ENCODE measurements around the gene TRAPPC12. TPM values are rescaled to one million over a fixed set of nuclear protein-coding genes. Genes with fewer than 3 reads are reported as not detected.
"Not testable (repeated sequence)": the region's sequence is repeated elsewhere in the genome, so short reads cannot be mapped to it uniquely, and the experiment has no call there.

TRAPPC12 gene
- total RNA-seq, 1 donor = 67.0 TPM

GRCh38 chr2:3445891-3446290, 66.4 kb downstream of the TRAPPC12 start:
- Histone ChIP-seq H3K9me3 (ENCODE audit: low read depth, low read length) (no peaks in the 10 kb centered on the region), H3K4me2 (ENCODE audit: insufficient read depth, low read length) (no peak overlapping the region), H3K4me1 (ENCODE audit: insufficient read depth, low read length) (peaks cover 4% of the 10 kb centered on the region), H3K27ac (ENCODE audit: low read depth, low read length) (no peak overlapping the region), H3K36me3 (ENCODE audit: insufficient read depth, low read length) (peaks cover 56% of the 10 kb centered on the region), H3K79me2 (ENCODE audit: insufficient read depth, low read length) (peaks cover 4% of the 10 kb centered on the region), H3K4me3 (ENCODE audit: insufficient read depth, low read length) (no peak overlapping the region), H4K20me1 (ENCODE audit: insufficient read depth, low read length) (peaks cover 6% of the 10 kb centered on the region), H2AFZ (ENCODE audit: low read length) (no peak overlapping the region), H3K27me3 (ENCODE audit: insufficient read depth, low read length) (no peaks in the 10 kb centered on the region)
- no peak for TF ChIP-seq CTCF (IDR thresholded peaks at IDR 0.05; ENCODE audit: extremely low read depth, low read depth, low read length)
- peak; percentile 27 for DNase-seq (ENCODE audit: insufficient read length, low spot score, missing footprints)

DNA sequence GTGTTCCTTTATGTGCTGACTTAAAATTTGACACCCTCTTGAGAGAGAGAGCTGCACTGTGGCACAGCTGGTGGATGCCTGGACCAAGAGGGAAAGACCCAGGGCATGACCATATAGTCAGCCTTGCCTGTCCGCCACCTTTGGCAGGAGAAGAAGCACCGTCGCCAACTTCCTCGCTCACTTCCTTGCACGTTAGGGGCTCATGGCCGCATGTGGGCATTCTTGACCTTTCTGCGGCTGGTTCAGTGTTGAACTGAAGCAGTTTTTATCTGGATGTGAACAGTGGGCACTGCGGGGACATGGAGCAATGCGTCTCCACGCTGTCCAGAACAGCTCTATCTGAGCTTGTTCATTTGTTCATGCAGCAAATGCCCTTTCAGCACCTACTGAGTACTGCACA, 66.9 kb downstream of the TRAPPC12 start:
- Histone ChIP-seq H3K4me3 (ENCODE audit: insufficient read depth, low read length) (no peak overlapping the region), H2AFZ (ENCODE audit: low read length) (no peak overlapping the region), H3K79me2 (ENCODE audit: insufficient read depth, low read length) (no peaks in the 10 kb centered on the region), H3K4me1 (ENCODE audit: insufficient read depth, low read length) (peaks cover 4% of the 10 kb centered on the region), H3K27me3 (ENCODE audit: insufficient read depth, low read length) (no peaks in the 10 kb centered on the region), H4K20me1 (ENCODE audit: insufficient read depth, low read length) (peaks cover 5% of the 10 kb centered on the region), H3K4me2 (ENCODE audit: insufficient read depth, low read length) (no peak overlapping the region), H3K27ac (ENCODE audit: low read depth, low read length) (no peak overlapping the region), H3K36me3 (ENCODE audit: insufficient read depth, low read length) (peaks cover 56% of the 10 kb centered on the region), H3K9me3 (ENCODE audit: low read depth, low read length) (no peaks in the 10 kb centered on the region)
- DNase-seq (ENCODE audit: insufficient read length, low spot score, missing footprints) = no peak
- no peak for TF ChIP-seq CTCF (IDR thresholded peaks at IDR 0.05; ENCODE audit: extremely low read depth, low read depth, low read length)

GRCh38 chr2:3447186-3447585, 67.7 kb downstream of the TRAPPC12 start:
- not testable (repeated sequence) for H3K4me1 ChIP-seq (ENCODE audit: insufficient read depth, low read length); H3K79me2 ChIP-seq (ENCODE audit: insufficient read depth, low read length); H3K27me3 ChIP-seq (ENCODE audit: insufficient read depth, low read length); H3K4me2 ChIP-seq (ENCODE audit: insufficient read depth, low read length); H3K27ac ChIP-seq (ENCODE audit: low read depth, low read length); H4K20me1 ChIP-seq (ENCODE audit: insufficient read depth, low read length); H3K4me3 ChIP-seq (ENCODE audit: insufficient read depth, low read length); H2AFZ ChIP-seq (ENCODE audit: low read length); H3K9me3 ChIP-seq (ENCODE audit: low read depth, low read length); DNase-seq (ENCODE audit: insufficient read length, low spot score, missing footprints)
- H3K36me3 ChIP-seq (ENCODE audit: insufficient read depth, low read length) = peaks cover 56% of the 10 kb centered on the region

DNA sequence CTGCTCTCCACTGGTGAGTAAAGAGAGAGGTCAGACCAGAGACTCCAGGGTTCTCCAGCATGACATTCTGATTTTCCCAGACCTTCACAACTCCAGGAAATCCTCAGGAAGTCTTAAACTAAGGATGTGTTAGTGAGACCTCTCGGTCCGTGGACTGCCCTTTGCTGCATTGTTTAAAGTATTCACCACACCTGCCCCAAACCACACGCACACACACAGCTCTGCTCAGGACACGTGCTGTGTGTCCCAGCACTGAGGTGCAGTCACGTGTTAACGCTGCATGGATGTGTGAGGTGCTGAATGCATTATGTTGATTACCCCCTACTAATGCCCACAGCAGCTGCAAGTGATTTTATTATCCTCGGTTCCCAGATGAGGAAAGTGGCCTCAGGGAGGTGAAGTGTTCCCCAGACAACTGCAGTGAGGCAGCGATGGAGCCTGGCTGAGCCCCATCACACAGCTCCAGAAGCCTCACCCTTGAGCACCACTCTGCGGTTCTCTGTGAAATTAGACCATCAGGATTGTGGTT, 68.4 kb downstream of the TRAPPC12 start:
- H3K4me1 ChIP-seq (ENCODE audit: insufficient read depth, low read length) = no peaks in the 10 kb centered on the region
- peaks cover 56% of the 10 kb centered on the region for H3K36me3 ChIP-seq (ENCODE audit: insufficient read depth, low read length)
- H4K20me1 ChIP-seq (ENCODE audit: insufficient read depth, low read length) = peaks cover 5% of the 10 kb centered on the region
- peak; percentile 53 for DNase-seq (ENCODE audit: insufficient read length, low spot score, missing footprints)
- no peak overlapping the region for H2AFZ ChIP-seq (ENCODE audit: low read length)
- H3K27ac ChIP-seq (ENCODE audit: low read depth, low read length) = no peak overlapping the region
- no peaks in the 10 kb centered on the region for H3K79me2 ChIP-seq (ENCODE audit: insufficient read depth, low read length)
- no peak overlapping the region for H3K4me2 ChIP-seq (ENCODE audit: insufficient read depth, low read length)
- TF ChIP-seq CTCF (IDR thresholded peaks at IDR 0.05; ENCODE audit: extremely low read depth, low read depth, low read length) = no peak
- H3K9me3 ChIP-seq (ENCODE audit: low read depth, low read length) = no peaks in the 10 kb centered on the region
- no peak overlapping the region for H3K4me3 ChIP-seq (ENCODE audit: insufficient read depth, low read length)
- no peaks in the 10 kb centered on the region for H3K27me3 ChIP-seq (ENCODE audit: insufficient read depth, low read length)

DNA sequence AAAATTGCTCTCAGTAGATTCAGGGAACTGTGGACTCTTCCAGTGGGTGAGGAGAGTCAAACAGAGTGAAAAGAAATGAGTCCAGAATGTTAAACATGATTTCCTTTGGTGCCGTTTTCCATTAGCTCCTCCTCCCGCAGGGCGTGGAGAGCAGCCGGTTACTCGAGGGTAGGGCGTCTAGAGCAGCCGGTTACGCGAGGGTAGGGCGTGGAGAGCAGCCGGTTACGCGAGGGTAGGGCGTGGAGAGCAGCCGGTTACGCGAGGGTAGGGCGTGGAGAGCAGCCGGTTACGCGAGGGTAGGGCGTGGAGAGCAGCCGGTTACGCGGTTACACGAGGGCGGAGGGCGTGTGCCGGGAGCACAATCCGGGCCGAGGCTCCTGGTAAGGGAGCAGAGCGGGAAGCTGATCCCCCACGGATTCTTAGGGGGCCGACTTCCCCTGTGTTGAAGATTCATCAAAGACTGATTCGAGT, 69.0 kb downstream of the TRAPPC12 start:
- not testable (repeated sequence) for H3K9me3 ChIP-seq (ENCODE audit: low read depth, low read length); DNase-seq (ENCODE audit: insufficient read length, low spot score, missing footprints); H3K4me3 ChIP-seq (ENCODE audit: insufficient read depth, low read length); H3K27ac ChIP-seq (ENCODE audit: low read depth, low read length); H3K79me2 ChIP-seq (ENCODE audit: insufficient read depth, low read length); H4K20me1 ChIP-seq (ENCODE audit: insufficient read depth, low read length); H3K27me3 ChIP-seq (ENCODE audit: insufficient read depth, low read length); H3K4me2 ChIP-seq (ENCODE audit: insufficient read depth, low read length); H3K4me1 ChIP-seq (ENCODE audit: insufficient read depth, low read length); H2AFZ ChIP-seq (ENCODE audit: low read length)
- H3K36me3 ChIP-seq (ENCODE audit: insufficient read depth, low read length) = peaks cover 56% of the 10 kb centered on the region
